ENCODE data around the gene GBA3. TPM values are rescaled to one million over a fixed set of nuclear protein-coding genes. Genes with fewer than 3 reads are reported as not detected.

GBA3 gene
- total RNA-seq, 4 donors from 2014 or later: 41.3 to 306 (median 189) TPM

GRCh38 chr4:22778547-22779163 is 85.9 kb downstream of the GBA3 start:
- TF ChIP-seq POLR2A (IDR thresholded peaks at IDR 0.05) (no peak), CTCF (IDR thresholded peaks at IDR 0.05) (no peak)
- no peaks in the 10 kb centered on the region for H3K27me3 ChIP-seq
- no peak for DNase-seq
- no peak overlapping the region for H3K4me3 ChIP-seq
- no peak overlapping the region for H3K27ac ChIP-seq
- no peaks in the 10 kb centered on the region for H3K36me3 ChIP-seq
- no peaks in the 10 kb centered on the region for H3K4me1 ChIP-seq
- no peaks in the 10 kb centered on the region for H3K9me3 ChIP-seq

- Histone ChIP-seq H3K27me3 (no peaks in the 10 kb centered on the region), H3K9me3 (no peaks in the 10 kb centered on the region), H3K36me3 (no peaks in the 10 kb centered on the region), H3K27ac (no peak overlapping the region), H3K4me1 (no peaks in the 10 kb centered on the region), H3K4me3 (no peak overlapping the region)
- TF ChIP-seq CTCF (IDR thresholded peaks at IDR 0.05) (no peak), POLR2A (IDR thresholded peaks at IDR 0.05) (no peak)
- no peak for DNase-seq
Observed at GRCh38 chr4:22780317-22780716, 87.6 kb downstream of the GBA3 start.

GRCh38 chr4:22780797-22781196 is 88.1 kb downstream of the GBA3 start:
- Histone ChIP-seq H3K4me1 (no peaks in the 10 kb centered on the region), H3K36me3 (no peaks in the 10 kb centered on the region), H3K4me3 (no peak overlapping the region), H3K27ac (no peak overlapping the region), H3K27me3 (no peaks in the 10 kb centered on the region), H3K9me3 (no peaks in the 10 kb centered on the region)
- no peak for TF ChIP-seq POLR2A (IDR thresholded peaks at IDR 0.05)
- TF ChIP-seq CTCF (IDR thresholded peaks at IDR 0.05): no peak
- DNase-seq: no peak

- DNase-seq: no peak
- Histone ChIP-seq H3K27ac (no peak overlapping the region), H3K36me3 (no peaks in the 10 kb centered on the region), H3K4me3 (no peak overlapping the region), H3K27me3 (no peaks in the 10 kb centered on the region), H3K4me1 (no peaks in the 10 kb centered on the region), H3K9me3 (no peaks in the 10 kb centered on the region)
- TF ChIP-seq CTCF (IDR thresholded peaks at IDR 0.05): no peak
- TF ChIP-seq POLR2A (IDR thresholded peaks at IDR 0.05): no peak
Observed at GRCh38 chr4:22787753-22788375, 95.1 kb downstream of the GBA3 start.

- Histone ChIP-seq H3K4me1 (no peaks in the 10 kb centered on the region), H3K4me3 (no peak overlapping the region), H3K27me3 (no peaks in the 10 kb centered on the region), H3K27ac (no peak overlapping the region), H3K36me3 (no peaks in the 10 kb centered on the region), H3K9me3 (no peaks in the 10 kb centered on the region)
- DNase-seq: no peak
- TF ChIP-seq POLR2A (IDR thresholded peaks at IDR 0.05) (no peak), CTCF (IDR thresholded peaks at IDR 0.05) (no peak)
Observed at GRCh38 chr4:22790631-22791030, 97.9 kb downstream of the GBA3 start.

Data from Peyer's patch (tissue), 4 donors.